ENCODE measurements around the gene LGALS3.

The LGALS3 gene

DNA sequence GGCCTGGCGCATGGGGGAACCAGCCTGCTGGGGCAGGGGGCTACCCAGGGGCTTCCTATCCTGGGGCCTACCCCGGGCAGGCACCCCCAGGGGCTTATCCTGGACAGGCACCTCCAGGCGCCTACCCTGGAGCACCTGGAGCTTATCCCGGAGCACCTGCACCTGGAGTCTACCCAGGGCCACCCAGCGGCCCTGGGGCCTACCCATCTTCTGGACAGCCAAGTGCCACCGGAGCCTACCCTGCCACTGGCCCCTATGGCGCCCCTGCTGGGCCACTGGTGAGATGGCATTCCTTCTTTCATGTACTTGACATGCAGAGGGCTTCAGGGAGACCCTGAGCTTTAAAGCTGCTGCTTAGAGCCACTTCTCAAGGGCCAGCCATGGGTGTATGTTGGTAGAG lies 9.0 kb downstream of the LGALS3 start:
- TF ChIP-seq TEAD4 (IDR thresholded peaks at IDR 0.05) = no peak
- no peak for TF ChIP-seq TAF1 (IDR thresholded peaks at IDR 0.05; ENCODE audit: low read depth)
- peak; percentile 31; the same call in 1 of the 2 replicates for TF ChIP-seq RAD21 (IDR thresholded peaks at IDR 0.05; ENCODE audit: low read depth)
- no peak for TF ChIP-seq CREB1 (IDR thresholded peaks at IDR 0.05; ENCODE audit: low read depth)

DNA sequence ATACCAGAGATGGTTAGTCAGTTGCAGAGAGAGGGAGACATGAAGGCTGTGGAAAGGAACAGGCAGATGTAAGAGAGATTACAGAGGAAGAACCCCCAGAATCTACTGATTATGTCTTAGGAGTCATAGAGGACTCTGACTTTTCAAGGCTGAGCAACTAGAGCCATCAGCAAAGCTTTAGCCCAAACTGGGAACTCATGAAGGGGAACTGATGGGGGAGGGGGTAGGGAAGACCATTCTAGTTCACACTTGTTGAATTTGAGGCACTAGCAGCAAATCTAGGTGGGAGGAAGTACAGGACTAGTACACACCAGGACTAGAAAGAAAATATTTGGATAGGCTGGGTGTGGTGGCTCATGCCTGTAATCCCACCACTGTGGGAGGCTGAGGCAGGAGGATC lies 10.1 kb downstream of the LGALS3 start:
- TF ChIP-seq TEAD4 (IDR thresholded peaks at IDR 0.05) (no peak), CEBPB (IDR thresholded peaks at IDR 0.05) (no peak), CREB1 (IDR thresholded peaks at IDR 0.05; ENCODE audit: low read depth) (no peak), MAX (IDR thresholded peaks at IDR 0.05) (no peak), REST (IDR thresholded peaks at IDR 0.05; ENCODE audit: low read depth) (no peak), EP300 (IDR thresholded peaks at IDR 0.05; ENCODE audit: borderline replicate concordance) (no peak), NFIC (IDR thresholded peaks at IDR 0.05) (no peak), EGR1 (IDR thresholded peaks at IDR 0.05) (no peak), TCF12 (IDR thresholded peaks at IDR 0.05; ENCODE audit: low read depth) (no peak), TAF1 (IDR thresholded peaks at IDR 0.05; ENCODE audit: low read depth) (no peak), ZBTB7A (IDR thresholded peaks at IDR 0.05; ENCODE audit: low read depth) (no peak)
- TF ChIP-seq, protein P1, sequence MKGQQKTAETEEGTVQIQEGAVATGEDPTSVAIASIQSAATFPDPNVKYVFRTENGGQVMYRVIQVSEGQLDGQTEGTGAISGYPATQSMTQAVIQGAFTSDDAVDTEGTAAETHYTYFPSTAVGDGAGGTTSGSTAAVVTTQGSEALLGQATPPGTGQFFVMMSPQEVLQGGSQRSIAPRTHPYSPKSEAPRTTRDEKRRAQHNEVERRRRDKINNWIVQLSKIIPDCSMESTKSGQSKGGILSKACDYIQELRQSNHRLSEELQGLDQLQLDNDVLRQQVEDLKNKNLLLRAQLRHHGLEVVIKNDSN (IDR thresholded peaks at IDR 0.05) = no peak

DNA sequence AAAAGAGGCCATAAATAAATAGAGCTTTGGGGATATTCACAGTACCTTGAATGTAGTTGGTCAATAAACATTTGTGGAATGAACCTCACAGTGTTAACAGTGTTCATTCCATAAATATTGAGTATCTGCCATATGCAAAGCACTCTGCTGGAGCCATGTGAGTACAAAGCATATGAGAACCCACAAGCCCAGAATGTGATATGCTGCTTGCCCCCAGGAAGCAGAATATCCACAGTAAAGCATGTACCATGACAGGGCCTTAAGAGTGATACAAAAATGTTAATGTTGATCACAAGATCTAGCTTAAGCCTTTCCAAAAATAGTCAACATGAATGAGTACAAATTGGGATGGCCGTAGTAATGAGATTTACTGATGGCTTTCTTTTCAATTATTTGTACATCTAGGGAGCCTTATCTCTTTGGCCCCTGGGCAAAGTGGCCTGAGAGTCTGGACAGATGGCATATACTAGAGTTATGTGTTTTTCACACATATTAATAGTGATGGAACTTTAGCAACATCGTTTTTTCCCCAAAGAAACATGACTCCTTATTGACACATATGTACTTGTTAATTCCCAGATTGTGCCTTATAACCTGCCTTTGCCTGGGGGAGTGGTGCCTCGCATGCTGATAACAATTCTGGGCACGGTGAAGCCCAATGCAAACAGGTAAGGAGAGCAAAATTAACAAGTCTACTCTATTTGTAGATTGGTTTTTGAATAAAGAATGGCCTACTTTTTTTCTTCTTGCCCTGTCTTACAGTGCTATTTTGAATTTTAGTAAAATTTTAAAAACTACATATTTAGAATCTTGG lies 10.9 kb downstream of the LGALS3 start:
- TF ChIP-seq EGR1 (IDR thresholded peaks at IDR 0.05) (no peak), YY1 (IDR thresholded peaks at IDR 0.05; ENCODE audit: low read depth) (no peak), NFIC (IDR thresholded peaks at IDR 0.05) (no peak), TEAD4 (IDR thresholded peaks at IDR 0.05) (no peak)

DNA sequence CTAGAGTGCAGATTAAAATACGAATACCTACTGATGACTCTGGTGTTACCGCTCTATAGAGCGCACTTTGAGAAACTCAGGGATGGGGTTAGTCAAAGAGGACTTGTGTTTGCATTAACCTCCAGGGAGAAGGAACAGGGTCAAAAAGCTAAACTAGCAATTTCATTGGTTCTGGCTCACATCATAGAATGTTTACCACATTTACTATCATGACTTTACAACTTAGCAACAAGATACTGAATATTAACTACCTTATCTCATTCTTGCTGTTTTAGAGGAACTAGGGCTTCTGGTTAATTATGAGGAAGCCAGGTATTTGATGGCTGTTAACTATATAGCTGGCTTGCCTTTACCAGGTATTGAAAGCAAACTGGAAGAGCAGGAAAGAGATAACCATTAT lies 12.8 kb downstream of the LGALS3 start:
- TF ChIP-seq CREB1 (IDR thresholded peaks at IDR 0.05; ENCODE audit: low read depth) = no peak
- TF ChIP-seq YY1 (IDR thresholded peaks at IDR 0.05; ENCODE audit: low read depth) = no peak
- no peak for TF ChIP-seq EP300 (IDR thresholded peaks at IDR 0.05; ENCODE audit: borderline replicate concordance)
- TF ChIP-seq FOXM1 (IDR thresholded peaks at IDR 0.05; ENCODE audit: borderline replicate concordance, low read depth) = no peak
- TF ChIP-seq RAD21 (IDR thresholded peaks at IDR 0.05; ENCODE audit: low read depth) = no peak
- TF ChIP-seq, protein P1 (IDR thresholded peaks at IDR 0.05) = no peak
- TF ChIP-seq ZBTB7A (IDR thresholded peaks at IDR 0.05; ENCODE audit: low read depth) = no peak
- no peak for TF ChIP-seq TAF1 (IDR thresholded peaks at IDR 0.05; ENCODE audit: low read depth)
- TF ChIP-seq REST (IDR thresholded peaks at IDR 0.05; ENCODE audit: low read depth) = no peak
- TF ChIP-seq EGR1 (IDR thresholded peaks at IDR 0.05) = no peak

GRCh38 chr14:55142466-55142865 lies 13.4 kb downstream of the LGALS3 start:
- no peak for TF ChIP-seq FOXM1 (IDR thresholded peaks at IDR 0.05; ENCODE audit: borderline replicate concordance, low read depth)
- no peak for TF ChIP-seq NFIC (IDR thresholded peaks at IDR 0.05)
- no peak for TF ChIP-seq REST (IDR thresholded peaks at IDR 0.05; ENCODE audit: low read depth)

Data from Ishikawa (cell line).